Skeletal muscle cell (primary cell): ENCODE results near the gene HAAO.
"Not testable (repeated sequence)": the region's sequence is repeated elsewhere in the genome, so short reads cannot be mapped to it uniquely, and the experiment has no call there.

Experiments
- DNase-seq: peaks from one replicate; pipeline ENCODE4 v3.0.0-alpha.2; 2010; ENCODE audit warnings: low read depth
- H3K4me3 ChIP-seq: 2 replicates; pipeline ENCODE4 v1.5.1; 2011; ENCODE audit warnings: low read depth, mild to moderate bottlenecking, control low read depth, low read length, moderate library complexity

HAAO gene

DNA sequence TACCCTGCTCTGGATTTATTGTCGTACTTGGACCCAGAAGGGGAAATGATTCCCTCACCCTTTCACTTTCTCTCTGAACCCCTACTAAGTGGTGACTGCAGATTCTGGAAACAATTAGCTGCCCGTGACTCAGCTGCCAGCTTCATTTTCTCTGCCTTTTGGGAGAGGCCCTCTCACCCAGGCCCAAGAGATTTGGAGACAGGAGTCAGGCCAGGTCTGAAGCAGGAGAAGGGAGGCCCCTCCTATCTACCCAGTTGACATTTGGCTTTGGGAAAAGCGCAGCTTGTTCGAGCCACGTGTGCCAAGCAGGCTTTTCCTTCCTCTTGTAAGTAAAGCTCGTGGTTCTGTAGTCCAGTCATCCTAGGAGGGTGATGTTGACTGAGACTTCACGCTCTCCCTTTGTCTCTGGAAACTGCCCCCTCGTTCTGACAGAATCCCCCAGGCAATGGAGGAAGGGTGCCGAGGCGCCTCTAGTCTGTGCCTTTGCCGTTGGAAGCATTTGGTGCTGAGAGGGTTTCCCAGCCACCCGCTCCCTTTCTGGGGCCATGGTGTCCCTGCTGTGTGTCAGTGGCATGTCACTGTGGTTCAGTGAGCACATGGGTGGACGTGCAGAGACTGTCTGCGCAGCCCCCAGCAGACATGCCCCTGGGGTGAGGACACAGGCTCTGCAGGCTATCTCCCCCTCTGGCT lies 37.0 kb downstream of the HAAO start:
- no peak overlapping the region for H3K4me3 ChIP-seq
- DNase-seq: no peak

GRCh38 chr2:42754776-42755140 lies 37.6 kb downstream of the HAAO start:
- H3K4me3 ChIP-seq: no peak overlapping the region

DNA sequence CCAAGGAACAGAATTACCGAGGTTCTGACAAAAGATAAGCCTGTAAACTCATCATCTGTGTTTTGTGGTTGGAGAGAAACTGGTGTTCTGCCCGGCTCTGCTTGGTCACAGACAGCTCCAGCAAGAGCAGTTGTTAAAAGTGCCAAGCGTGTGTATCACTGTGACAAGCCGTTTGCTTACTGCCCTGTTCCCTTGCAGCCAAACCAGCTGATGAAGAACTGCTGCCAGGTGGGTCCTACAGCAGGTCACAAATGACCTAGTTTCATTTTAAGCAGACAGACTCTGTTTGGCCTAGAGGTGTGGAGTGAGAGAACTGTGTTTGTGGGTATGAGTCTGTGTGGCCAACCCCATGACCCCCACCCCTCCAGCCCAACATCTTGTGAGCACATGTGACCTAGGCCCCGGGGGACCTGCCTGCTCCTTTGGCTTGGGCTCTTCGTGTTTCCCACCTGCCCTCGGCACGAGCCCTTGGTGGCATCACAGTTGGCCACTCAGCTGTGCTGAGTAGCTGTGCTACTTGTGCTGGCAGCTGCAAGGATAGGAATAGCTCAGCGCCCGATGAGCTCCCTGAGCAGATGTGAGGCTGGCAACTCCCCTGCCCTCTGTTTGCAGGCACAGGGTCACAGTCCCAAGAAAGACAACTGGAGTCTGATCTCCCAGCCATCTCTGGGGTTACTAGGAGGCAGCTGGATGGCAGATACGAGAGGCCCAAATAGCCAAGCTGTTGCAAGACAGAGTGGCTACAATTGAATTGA lies 38.2 kb downstream of the HAAO start:
- H3K4me3 ChIP-seq: no peak overlapping the region
- DNase-seq: peak; percentile 58

More at GRCh38 chr2:42754776-42755140, 37.6 kb downstream of the HAAO start:
- DNase-seq: no peak

DNA sequence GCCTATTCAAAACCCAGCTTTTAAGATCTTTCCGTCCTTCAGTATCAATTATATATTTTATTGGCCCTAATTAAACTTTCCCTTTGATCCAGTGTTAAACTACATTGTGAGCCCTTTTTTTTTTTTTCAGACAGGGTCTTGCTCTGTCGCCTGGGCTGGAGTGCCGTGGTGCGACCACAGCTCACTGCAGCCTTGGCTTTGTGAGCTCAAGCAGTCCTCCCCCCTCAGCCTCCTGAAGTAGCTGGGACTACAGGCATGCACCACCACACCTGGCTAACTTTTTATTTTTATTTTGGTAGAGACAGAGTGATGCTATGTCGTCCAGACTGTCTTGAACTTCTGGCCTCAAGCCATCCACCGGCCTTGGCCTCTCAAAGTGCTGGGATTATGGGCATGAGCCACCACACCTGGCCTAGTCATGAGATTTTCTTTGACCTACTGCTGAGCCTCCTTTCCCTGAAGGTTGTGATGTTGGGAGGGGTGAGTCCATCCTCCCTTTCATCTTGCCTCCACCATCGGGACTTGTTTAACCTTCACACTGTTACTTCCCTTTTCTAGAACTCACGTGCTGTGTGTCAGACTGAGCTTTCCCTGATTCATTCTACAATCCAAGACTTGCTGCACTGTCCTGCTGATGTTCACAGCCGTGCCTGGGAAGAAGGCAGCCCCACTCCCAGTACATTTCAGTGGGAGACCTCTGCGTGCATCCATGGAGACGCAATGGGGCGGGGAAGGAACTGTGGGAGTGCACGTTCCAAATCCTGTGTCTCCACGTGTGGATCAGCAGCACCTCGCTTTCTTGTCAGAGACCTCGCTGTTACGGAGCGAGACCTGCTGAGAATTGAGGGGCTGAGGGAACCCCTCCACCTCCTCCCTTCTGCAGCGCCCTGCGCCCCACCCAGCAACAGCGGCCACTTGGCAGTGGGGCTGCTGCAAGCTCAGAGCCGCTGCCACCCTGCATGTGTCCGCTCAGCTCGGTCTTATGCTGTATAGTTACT lies 39.3 kb downstream of the HAAO start:
- DNase-seq: no peak

GRCh38 chr2:42752314-42752713 lies 40.1 kb downstream of the HAAO start:
- no peak for DNase-seq
- H3K4me3 ChIP-seq: no peak overlapping the region

More for the DNA sequence above, 39.3 kb downstream of the HAAO start:
- no peak overlapping the region for H3K4me3 ChIP-seq

DNA sequence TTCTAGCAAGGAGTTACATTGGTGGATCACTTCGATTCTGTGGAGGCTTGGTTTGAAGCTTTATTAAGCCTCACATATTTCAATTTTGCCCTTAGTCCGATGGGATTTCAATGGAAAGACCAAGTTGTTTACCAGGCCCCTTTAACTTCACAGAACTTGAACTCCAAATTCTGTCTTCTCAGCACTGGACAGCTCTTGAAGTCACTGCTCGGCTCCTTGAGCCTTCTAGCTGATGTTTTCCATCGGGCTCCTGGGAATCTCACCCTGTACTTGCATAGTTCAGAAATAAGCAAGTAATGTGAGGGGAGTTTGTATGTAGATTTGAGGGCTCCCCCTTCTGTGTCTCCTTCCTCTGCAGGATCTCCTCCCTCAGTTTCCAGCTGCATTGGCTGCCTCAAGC lies 43.5 kb downstream of the HAAO start:
- no peak for DNase-seq
- no peak overlapping the region for H3K4me3 ChIP-seq

GRCh38 chr2:42747422-42747821 lies 45.0 kb downstream of the HAAO start:
- H3K4me3 ChIP-seq: no peak overlapping the region
- DNase-seq: no peak

DNA sequence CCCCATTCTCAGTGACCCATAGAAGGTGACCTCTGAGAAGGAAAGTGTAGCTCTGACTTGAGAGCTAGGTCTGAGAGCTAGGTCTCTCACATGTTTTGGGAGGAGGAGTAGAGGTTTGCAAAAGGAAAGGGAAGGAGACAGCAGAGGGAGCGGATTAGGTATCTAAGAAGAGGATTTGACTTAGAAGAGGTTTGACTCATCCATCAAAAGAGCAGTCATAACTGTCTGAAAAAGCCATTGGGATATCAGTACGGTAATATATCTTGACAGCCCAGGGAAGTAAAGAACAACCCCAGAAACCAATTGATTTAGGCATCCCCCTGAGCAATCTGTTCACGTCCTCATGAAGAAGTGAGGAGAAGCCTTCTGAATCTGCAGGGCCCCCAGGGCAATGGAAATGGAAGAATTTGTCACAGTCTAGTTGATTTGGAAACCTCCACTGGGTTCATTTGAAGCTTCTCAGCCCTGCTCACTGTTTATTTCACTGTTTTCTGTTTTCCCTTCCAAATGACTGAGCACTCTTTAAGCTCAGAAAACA lies 47.8 kb downstream of the HAAO start:
- H3K4me3 ChIP-seq: no peak overlapping the region
- DNase-seq: no peak

DNA sequence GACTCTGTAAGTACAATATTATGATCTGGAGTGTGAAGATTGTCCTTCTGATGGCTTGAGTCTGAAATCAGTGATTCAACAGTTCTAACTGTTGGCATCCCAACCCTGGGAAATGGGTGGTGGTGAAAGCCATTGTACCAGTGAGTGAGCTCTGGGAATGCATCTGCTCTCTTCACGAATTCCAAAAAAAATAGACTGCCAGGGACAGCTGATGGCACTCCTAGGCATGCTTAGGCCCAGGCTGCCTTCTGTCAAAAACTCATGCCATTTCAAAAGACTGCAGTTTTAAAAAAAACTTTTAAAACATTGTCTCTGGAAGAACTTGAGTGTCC lies 48.8 kb downstream of the HAAO start:
- no peak overlapping the region for H3K4me3 ChIP-seq
- DNase-seq: no peak

- no peak for DNase-seq
- no peak overlapping the region for H3K4me3 ChIP-seq
Observed at GRCh38 chr2:42742740-42743658, 49.4 kb downstream of the HAAO start.

DNA sequence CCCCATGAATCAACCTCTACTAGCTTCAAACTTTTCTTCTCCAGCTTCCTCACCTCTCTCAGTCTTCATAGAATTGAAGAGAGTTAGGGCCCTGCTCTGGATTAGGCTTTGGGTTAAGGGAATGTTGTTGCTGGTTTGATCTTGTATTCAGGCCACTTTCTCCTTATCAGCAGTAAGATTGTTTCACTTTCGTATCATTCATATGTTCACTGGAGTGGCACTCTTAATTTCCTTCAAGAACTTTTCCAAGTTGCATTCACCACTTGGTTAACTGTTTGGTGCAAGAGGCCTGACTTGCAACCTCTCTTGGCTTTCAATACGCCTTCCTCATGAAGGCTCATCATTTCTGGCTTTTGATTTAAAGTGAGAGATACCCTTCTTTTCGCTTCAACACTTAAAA lies 51.2 kb downstream of the HAAO start:
- DNase-seq: no peak
- H3K4me3 ChIP-seq: no peak overlapping the region

DNA sequence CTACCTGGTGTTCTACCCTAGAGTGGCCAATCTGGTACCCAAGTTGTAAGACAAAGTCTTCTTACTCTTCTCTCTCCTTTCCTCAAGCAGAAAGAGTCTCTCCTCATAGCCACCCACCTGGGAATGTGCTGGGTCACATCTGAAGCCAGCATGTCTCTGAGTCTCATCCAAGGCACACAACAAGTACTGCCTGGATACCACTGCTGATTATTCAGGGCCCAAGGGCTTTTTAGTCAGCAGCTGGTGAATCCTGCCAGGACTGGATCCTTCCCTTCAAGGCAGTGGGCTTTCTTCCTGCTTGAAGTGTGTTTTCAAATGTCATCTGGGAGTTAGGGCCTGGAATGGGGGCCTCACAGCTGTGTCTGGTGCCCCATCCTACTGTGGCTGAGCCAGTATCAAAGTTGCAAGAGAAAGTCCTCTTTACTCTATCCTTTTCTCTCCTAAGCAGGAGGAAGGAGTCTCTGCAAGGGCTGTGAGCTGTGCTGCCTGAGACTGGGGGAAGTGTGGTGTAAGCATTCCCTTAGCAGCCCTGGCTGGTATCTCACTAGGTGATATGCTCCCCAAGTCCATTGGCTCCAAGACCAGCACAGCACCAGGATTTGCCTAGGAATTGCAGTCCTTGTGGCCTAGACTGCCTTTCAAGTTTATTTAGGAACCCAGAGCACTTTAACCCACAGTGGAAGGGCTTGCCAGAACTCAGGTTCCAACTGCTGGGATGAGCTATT lies 55.6 kb downstream of the HAAO start:
- no peak for DNase-seq
- no peak overlapping the region for H3K4me3 ChIP-seq

- no peak overlapping the region for H3K4me3 ChIP-seq
- DNase-seq: no peak
Observed at GRCh38 chr2:42733852-42734251, 58.5 kb downstream of the HAAO start.

DNA sequence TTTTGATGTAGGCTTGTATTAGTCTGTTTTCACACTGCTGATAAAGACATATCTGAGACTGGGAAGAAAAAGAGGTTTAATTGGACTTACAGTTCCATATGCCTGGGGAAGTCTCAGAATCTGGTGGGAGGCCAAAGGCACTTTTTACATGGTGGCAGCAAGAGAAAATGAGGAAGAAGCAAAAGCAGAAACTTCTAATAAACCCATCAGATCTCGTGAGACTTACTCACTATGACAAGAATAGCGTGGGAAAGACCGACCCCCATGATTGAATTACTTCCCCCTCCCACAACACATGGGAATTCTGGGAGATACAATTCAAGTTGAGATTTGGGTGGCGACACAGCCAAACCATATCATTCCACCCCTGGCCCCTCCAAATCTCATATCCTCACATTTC lies 61.1 kb downstream of the HAAO start:
- H3K4me3 ChIP-seq, DNase-seq: not testable (repeated sequence)

- H3K4me3 ChIP-seq: no peak overlapping the region
- DNase-seq: no peak
Observed at GRCh38 chr2:42726680-42727079, 65.7 kb downstream of the HAAO start.

DNA sequence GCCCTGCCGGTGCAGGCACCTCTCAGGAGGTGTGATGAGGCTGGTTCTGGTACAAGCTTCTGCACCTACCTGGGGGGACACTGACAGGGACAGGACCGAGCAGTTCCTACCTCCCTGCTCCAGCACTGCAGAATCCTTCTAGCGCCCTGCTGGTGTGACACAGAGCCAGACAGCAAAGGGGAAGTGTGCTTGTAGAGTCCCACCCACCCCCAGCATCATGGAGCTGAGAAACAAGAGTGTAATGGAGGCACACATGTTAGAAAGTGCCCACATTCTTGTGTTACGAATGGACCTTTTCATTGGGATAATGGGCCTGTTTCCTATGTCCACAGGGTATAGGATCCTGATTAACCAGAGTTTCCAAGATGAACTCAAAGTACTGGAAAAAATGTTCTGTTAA lies 66.7 kb downstream of the HAAO start:
- H3K4me3 ChIP-seq: no peak overlapping the region
- no peak for DNase-seq

DNA sequence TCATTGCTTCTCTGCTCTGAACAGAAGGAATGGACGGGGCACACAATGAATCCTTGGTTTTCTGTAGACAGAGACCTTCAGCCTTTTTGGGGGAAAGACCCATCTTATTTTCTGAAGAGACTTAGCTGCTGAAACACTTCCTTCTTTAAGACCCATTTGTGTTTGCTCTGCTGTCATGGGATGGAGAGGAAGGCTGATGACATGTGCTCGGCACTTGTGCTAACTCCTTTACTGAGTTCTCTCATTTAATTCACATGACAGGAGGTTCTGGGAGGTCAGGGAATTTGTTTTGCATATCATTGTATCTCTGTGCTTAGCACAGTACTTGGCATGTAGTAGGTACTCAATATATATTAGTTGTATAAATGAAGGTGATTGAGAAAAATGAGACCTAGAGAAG lies 67.5 kb downstream of the HAAO start:
- H3K4me3 ChIP-seq: no peak overlapping the region
- DNase-seq: no peak

DNA sequence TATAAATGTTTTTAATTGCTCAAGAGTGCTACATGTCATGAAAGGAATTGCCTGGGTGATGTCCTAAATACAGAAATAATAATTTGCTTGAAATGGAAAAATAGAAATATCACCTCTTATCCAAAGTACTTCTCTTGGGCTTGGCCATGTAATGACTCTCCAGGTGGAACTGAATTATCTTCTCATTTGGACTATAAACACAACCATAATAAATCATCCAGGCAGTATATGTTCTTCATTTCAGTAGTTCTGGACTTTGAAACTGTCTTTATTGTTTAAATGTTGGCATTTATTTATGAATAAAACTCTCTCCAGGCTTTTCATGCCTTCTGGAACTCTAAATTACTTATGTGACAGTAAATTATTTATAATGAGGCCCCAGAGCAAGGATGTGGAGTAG lies 68.9 kb downstream of the HAAO start:
- no peak overlapping the region for H3K4me3 ChIP-seq
- DNase-seq: no peak
